Activated naive CD8-positive, alpha-beta T cell treated with anti-CD3 and anti-CD28 coated beads, Interleukin-2, amount 50 U/mL, for 24 hours (primary cell): ENCODE results near the gene INSIG1.

ENCODE experiments used
- ATAC-seq: fragments of 150-1000 bp; cut with Tn5 transposase; one replicate; pipeline ENCODE4 v1.10.0; 2021
- DNase-seq: peaks from one replicate; pipeline ENCODE4 v3.0.0; 2021
- H3K27ac Mint-ChIP-seq: one replicate; pipeline ENCODE4 v1.8.0; 2021; ENCODE audit warnings: mild to moderate bottlenecking, mixed read lengths
- H3K27me3 Mint-ChIP-seq: one replicate; pipeline ENCODE4 v1.8.0; 2021; ENCODE audit warnings: mixed read lengths
- H3K36me3 Mint-ChIP-seq: one replicate; pipeline ENCODE4 v1.8.0; 2021; ENCODE audit warnings: low read depth, mixed read lengths
- H3K4me1 Mint-ChIP-seq: one replicate; pipeline ENCODE4 v1.8.0; 2021; ENCODE audit warnings: mixed read lengths
- H3K4me3 Mint-ChIP-seq: one replicate; pipeline ENCODE4 v1.8.0; 2021; ENCODE audit warnings: mild to moderate bottlenecking, moderate library complexity, mixed read lengths
- H3K9me3 Mint-ChIP-seq: one replicate; pipeline ENCODE4 v1.8.0; 2021; ENCODE audit warnings: mixed read lengths

INSIG1 gene

GRCh38 chr7:155348806-155349205 lies 51.1 kb downstream of the INSIG1 start:
- Mint-ChIP-seq H3K4me3 (no peak overlapping the region), H3K36me3 (no peaks in the 10 kb centered on the region), H3K27ac (no peak overlapping the region), H3K9me3 (no peaks in the 10 kb centered on the region), H3K4me1 (peaks cover 5% of the 10 kb centered on the region), H3K27me3 (no peaks in the 10 kb centered on the region)
- no peak for ATAC-seq
- no peak for DNase-seq

- H3K27me3 Mint-ChIP-seq, result no peaks in the 10 kb centered on the region
- no peaks in the 10 kb centered on the region for H3K9me3 Mint-ChIP-seq
- ATAC-seq, result no peak
- no peak for DNase-seq
- H3K4me1 Mint-ChIP-seq, result peaks cover 5% of the 10 kb centered on the region
- no peak overlapping the region for H3K4me3 Mint-ChIP-seq
- no peak overlapping the region for H3K27ac Mint-ChIP-seq
- H3K36me3 Mint-ChIP-seq, result no peaks in the 10 kb centered on the region
Measured at GRCh38 chr7:155349601-155350331, 52.1 kb downstream of the INSIG1 start.

- H3K4me1 Mint-ChIP-seq, result no peaks in the 10 kb centered on the region
- H3K27ac Mint-ChIP-seq, result no peak overlapping the region
- DNase-seq (no peak), ATAC-seq (no peak)
- H3K27me3 Mint-ChIP-seq, result no peaks in the 10 kb centered on the region
- H3K9me3 Mint-ChIP-seq, result no peaks in the 10 kb centered on the region
- H3K36me3 Mint-ChIP-seq, result no peaks in the 10 kb centered on the region
- H3K4me3 Mint-ChIP-seq, result no peak overlapping the region
Measured at GRCh38 chr7:155351120-155351870, 53.6 kb downstream of the INSIG1 start.

- ATAC-seq (no peak), DNase-seq (no peak)
- Mint-ChIP-seq H3K4me3 (no peak overlapping the region), H3K27me3 (peaks cover 3% of the 10 kb centered on the region), H3K9me3 (no peaks in the 10 kb centered on the region), H3K4me1 (no peaks in the 10 kb centered on the region), H3K36me3 (no peaks in the 10 kb centered on the region), H3K27ac (no peak overlapping the region)
Measured at GRCh38 chr7:155352076-155352752, 54.5 kb downstream of the INSIG1 start.

- ATAC-seq, result no peak
- DNase-seq, result no peak
- no peaks in the 10 kb centered on the region for H3K36me3 Mint-ChIP-seq
- H3K9me3 Mint-ChIP-seq, result no peaks in the 10 kb centered on the region
- H3K4me3 Mint-ChIP-seq, result no peak overlapping the region
- no peaks in the 10 kb centered on the region for H3K4me1 Mint-ChIP-seq
- H3K27me3 Mint-ChIP-seq, result peaks cover 4% of the 10 kb centered on the region
- no peak overlapping the region for H3K27ac Mint-ChIP-seq
Measured at GRCh38 chr7:155352753-155353115, 55.1 kb downstream of the INSIG1 start.

GRCh38 chr7:155353256-155353897 lies 55.7 kb downstream of the INSIG1 start:
- H3K9me3 Mint-ChIP-seq, result no peaks in the 10 kb centered on the region
- H3K27me3 Mint-ChIP-seq, result peaks cover 7% of the 10 kb centered on the region
- no peak overlapping the region for H3K27ac Mint-ChIP-seq
- no peaks in the 10 kb centered on the region for H3K4me1 Mint-ChIP-seq
- no peaks in the 10 kb centered on the region for H3K36me3 Mint-ChIP-seq
- no peak overlapping the region for H3K4me3 Mint-ChIP-seq
- DNase-seq (no peak), ATAC-seq (no peak)

- Mint-ChIP-seq H3K27me3 (peaks cover 7% of the 10 kb centered on the region), H3K27ac (no peak overlapping the region), H3K4me3 (no peak overlapping the region), H3K4me1 (no peaks in the 10 kb centered on the region), H3K9me3 (no peaks in the 10 kb centered on the region), H3K36me3 (no peaks in the 10 kb centered on the region)
- DNase-seq, result no peak
- ATAC-seq, result no peak
Measured at GRCh38 chr7:155354371-155355048, 56.8 kb downstream of the INSIG1 start.

- Mint-ChIP-seq H3K4me3 (no peak overlapping the region), H3K4me1 (no peaks in the 10 kb centered on the region), H3K9me3 (no peaks in the 10 kb centered on the region), H3K36me3 (no peaks in the 10 kb centered on the region), H3K27ac (no peak overlapping the region), H3K27me3 (peaks cover 9% of the 10 kb centered on the region)
- ATAC-seq (no peak), DNase-seq (no peak)
Measured at GRCh38 chr7:155355176-155355575, 57.5 kb downstream of the INSIG1 start.

GRCh38 chr7:155355745-155356144 lies 58.1 kb downstream of the INSIG1 start:
- Mint-ChIP-seq H3K27ac (no peak overlapping the region), H3K27me3 (peaks cover 14% of the 10 kb centered on the region)

GRCh38 chr7:155356323-155357105 lies 58.8 kb downstream of the INSIG1 start:
- Mint-ChIP-seq H3K36me3 (no peaks in the 10 kb centered on the region), H3K4me1 (peaks cover 4% of the 10 kb centered on the region), H3K27me3 (peaks cover 17% of the 10 kb centered on the region), H3K9me3 (no peaks in the 10 kb centered on the region), H3K4me3 (no peak overlapping the region), H3K27ac (no peak overlapping the region)
- ATAC-seq, result no peak
- DNase-seq, result no peak

More at GRCh38 chr7:155355745-155356144, 58.1 kb downstream of the INSIG1 start:
- Mint-ChIP-seq H3K4me3 (no peak overlapping the region), H3K9me3 (no peaks in the 10 kb centered on the region), H3K36me3 (no peaks in the 10 kb centered on the region), H3K4me1 (peaks cover 3% of the 10 kb centered on the region)
- DNase-seq, result no peak
- ATAC-seq, result no peak

GRCh38 chr7:155357573-155358041 lies 59.9 kb downstream of the INSIG1 start:
- Mint-ChIP-seq H3K36me3 (no peaks in the 10 kb centered on the region), H3K27me3 (peaks cover 19% of the 10 kb centered on the region), H3K9me3 (no peaks in the 10 kb centered on the region), H3K4me3 (no peak overlapping the region), H3K27ac (no peak overlapping the region), H3K4me1 (peaks cover 4% of the 10 kb centered on the region)
- no peak for ATAC-seq
- no peak for DNase-seq

- Mint-ChIP-seq H3K27me3 (peaks cover 19% of the 10 kb centered on the region), H3K27ac (no peak overlapping the region), H3K9me3 (no peaks in the 10 kb centered on the region), H3K36me3 (no peaks in the 10 kb centered on the region), H3K4me1 (peaks cover 4% of the 10 kb centered on the region), H3K4me3 (no peak overlapping the region)
- ATAC-seq (no peak), DNase-seq (no peak)
Measured at GRCh38 chr7:155358066-155358947, 60.6 kb downstream of the INSIG1 start.
